ENCODE data around the gene NFIB. TPM values are rescaled to one million over a fixed set of nuclear protein-coding genes. Genes with fewer than 3 reads are reported as not detected.

NFIB gene
- total and polyA plus RNA-seq, 2 donors from 2014 or later: 15.6 to 112 TPM

DNA sequence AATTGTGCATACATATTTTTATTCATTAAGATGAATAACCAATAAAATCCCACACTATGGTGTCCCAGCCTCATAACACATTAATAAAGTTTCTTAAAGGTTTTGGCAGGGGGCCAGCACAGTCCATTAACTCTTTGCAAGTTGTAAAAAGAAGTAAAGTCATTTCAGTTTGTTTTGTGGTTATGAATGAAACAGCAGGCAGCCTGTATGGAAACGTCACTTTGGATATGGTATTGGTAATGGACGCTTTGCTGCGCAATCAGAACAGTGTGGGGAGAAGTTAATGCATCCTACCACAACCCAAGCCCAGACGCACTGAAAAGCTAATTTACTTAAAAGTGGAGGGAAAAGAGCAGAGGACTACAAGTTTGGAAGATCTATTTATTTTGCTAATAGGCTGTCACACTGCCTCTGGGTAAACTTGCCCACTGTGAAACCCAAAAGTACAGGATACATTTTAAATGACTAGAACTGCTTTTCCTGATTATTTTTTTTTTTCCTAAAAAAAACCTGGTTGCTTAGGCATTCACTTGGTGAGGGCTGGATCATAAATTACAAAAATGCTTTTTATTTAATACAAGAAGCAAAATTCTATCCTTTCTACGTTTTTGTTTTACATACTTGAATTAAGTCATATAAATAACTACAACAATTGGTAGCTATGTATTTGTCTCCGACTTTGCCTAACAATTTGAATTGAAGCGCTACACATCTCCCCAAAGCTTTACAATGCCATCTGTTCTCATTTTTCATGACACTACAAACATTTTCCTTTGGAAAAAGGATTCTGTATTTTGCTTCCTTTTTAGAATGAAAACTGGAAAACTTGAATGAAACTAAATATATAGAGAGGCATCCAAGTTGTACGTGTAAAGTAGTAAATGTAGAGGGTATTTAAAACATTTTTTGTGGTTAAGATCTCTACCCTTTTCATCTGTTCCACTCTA is 104.3 kb downstream of the NFIB start:
- TF ChIP-seq CTCF (IDR thresholded peaks at IDR 0.05; ENCODE audit: borderline replicate concordance, extremely low read depth, insufficient read depth): no peak
- no peaks in the 10 kb centered on the region for H3K36me3 ChIP-seq (ENCODE audit: control insufficient read depth in 2 of 3, insufficient read depth in 3 of 3, low read length in 3 of 3)
- H3K27ac ChIP-seq (ENCODE audit: low read depth in 2 of 2, low read length in 2 of 2): no peak overlapping the region
- no peak overlapping the region for H3K4me3 ChIP-seq (ENCODE audit: low read length in 3 of 3)
- H3K4me1 ChIP-seq (ENCODE audit: control insufficient read depth in 2 of 3, insufficient read depth in 2 of 3, low read depth in 1 of 3, low read length in 3 of 3): peaks cover 0 to 45% (median 13%) of the 10 kb centered on the region in 3 donors
- H3K9me3 ChIP-seq (ENCODE audit: control insufficient read depth in 2 of 3, insufficient read depth in 1 of 3, low read length in 3 of 3): no peaks in the 10 kb centered on the region
- intact Hi-C loops (cut with DNase I): no loop called here
- H3K27me3 ChIP-seq (ENCODE audit: control insufficient read depth, insufficient read depth, low read length): no peaks in the 10 kb centered on the region
- FAIRE-seq: no peak
- no peak overlapping the region for H3K9ac ChIP-seq (ENCODE audit: low read length in 3 of 3)
- no peak for DNase-seq

GRCh38 chr9:14207352-14207995 is 106.5 kb downstream of the NFIB start:
- Histone ChIP-seq H3K9ac (ENCODE audit: low read length in 3 of 3) (no peak overlapping the region), H3K36me3 (ENCODE audit: control insufficient read depth in 2 of 3, insufficient read depth in 3 of 3, low read length in 3 of 3) (no peaks in the 10 kb centered on the region), H3K4me3 (ENCODE audit: low read length in 3 of 3) (no peak overlapping the region), H3K9me3 (ENCODE audit: control insufficient read depth in 2 of 3, insufficient read depth in 1 of 3, low read length in 3 of 3) (no peaks in the 10 kb centered on the region), H3K4me1 (ENCODE audit: control insufficient read depth in 2 of 3, insufficient read depth in 2 of 3, low read depth in 1 of 3, low read length in 3 of 3) (peaks cover 0 to 35% (median 5%) of the 10 kb centered on the region in 3 donors), H3K27ac (ENCODE audit: low read depth in 2 of 2, low read length in 2 of 2) (no peak overlapping the region), H3K27me3 (ENCODE audit: control insufficient read depth, insufficient read depth, low read length) (no peaks in the 10 kb centered on the region)
- TF ChIP-seq CTCF (IDR thresholded peaks at IDR 0.05; ENCODE audit: borderline replicate concordance, extremely low read depth, insufficient read depth): no peak
- no peak for DNase-seq
- intact Hi-C loops (cut with DNase I): no loop called here
- no peak for FAIRE-seq

DNA sequence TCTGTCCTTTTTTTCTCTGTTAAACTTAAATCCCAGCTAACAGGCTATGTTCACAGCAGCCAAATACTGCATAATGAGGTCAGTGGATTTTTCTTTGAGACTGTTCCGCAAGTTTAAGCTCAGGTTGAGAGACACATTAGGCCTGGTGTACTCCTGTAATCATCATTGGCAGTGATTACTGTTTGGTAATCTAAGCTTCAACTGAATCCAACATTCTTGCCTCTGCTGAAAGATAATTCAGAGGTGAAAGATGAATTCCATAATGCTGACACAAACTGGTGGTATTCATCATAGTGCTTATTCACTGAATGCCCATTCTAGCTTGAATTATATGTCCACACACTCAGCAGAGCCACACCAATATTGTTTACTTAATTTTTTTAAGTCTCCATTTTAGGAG is 108.5 kb downstream of the NFIB start:
- Histone ChIP-seq H3K4me3 (ENCODE audit: low read length in 3 of 3) (no peak overlapping the region), H3K36me3 (ENCODE audit: control insufficient read depth in 2 of 3, insufficient read depth in 3 of 3, low read length in 3 of 3) (no peaks in the 10 kb centered on the region), H3K4me1 (ENCODE audit: control insufficient read depth in 2 of 3, insufficient read depth in 2 of 3, low read depth in 1 of 3, low read length in 3 of 3) (peaks cover 0 to 30% (median 3%) of the 10 kb centered on the region in 3 donors), H3K9me3 (ENCODE audit: control insufficient read depth in 2 of 3, insufficient read depth in 1 of 3, low read length in 3 of 3) (no peaks in the 10 kb centered on the region), H3K9ac (ENCODE audit: low read length in 3 of 3) (no peak overlapping the region), H3K27me3 (ENCODE audit: control insufficient read depth, insufficient read depth, low read length) (no peaks in the 10 kb centered on the region), H3K27ac (ENCODE audit: low read depth in 2 of 2, low read length in 2 of 2) (no peak overlapping the region)
- TF ChIP-seq CTCF (IDR thresholded peaks at IDR 0.05; ENCODE audit: borderline replicate concordance, extremely low read depth, insufficient read depth): no peak
- intact Hi-C loops (cut with DNase I): no loop called here
- DNase-seq (no peak), FAIRE-seq (no peak)

All from kidney (tissue), 14 donors.